Stimulated activated CD8-positive, alpha-beta memory T cell treated with anti-CD3 and anti-CD28 coated beads, Interleukin-4, amount 100 ng/mL, for 1 hour (primary cell): ENCODE results near the gene SRSF8.

Source experiments
- DNase-seq, 2 donors: peaks; one replicate each; pipeline ENCODE4 v3.0.0-alpha.2; 2020; ENCODE audit warnings: low read depth in 2 of 2, low spot score in 1 of 2

The SRSF8 gene

DNA sequence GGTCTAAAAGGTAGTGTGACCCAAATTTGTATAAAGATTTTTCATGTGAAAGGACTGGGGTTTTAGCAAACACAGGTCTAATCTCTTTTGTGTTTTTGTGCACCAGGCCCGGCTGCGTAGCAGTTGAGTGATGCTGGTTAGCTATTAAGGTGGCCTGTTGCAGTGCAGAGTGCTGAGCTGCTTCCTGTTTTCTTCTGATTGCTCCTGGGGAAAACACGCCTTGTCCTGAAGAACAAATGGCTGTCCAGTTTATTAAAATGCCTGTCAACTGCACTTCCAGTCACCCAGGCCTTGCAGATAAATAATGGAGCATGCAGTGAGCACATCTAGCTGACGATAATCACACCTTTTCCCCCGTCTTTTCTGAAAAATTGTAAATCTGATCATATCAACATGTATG lies 1.8 kb downstream of the SRSF8 start:
- DNase-seq, result peak; percentile 7 to 31

DNA sequence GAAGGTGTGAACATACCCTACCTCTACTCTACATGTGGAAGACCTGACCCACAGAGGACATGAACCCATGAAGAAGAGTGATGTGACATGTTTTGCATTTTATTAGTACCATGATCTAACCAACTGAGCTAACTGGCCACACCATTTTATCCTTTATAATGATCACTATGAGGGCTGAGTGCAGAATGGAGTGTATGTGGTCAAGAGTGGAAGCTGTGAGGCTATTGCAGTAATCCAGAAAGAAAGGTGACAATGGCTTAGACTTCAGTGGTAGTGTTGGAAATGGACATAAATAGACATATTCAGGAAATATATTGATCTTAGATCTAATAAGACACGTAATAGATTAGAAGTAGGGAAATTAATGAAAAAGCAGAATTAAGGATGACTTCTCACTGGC lies 3.8 kb downstream of the SRSF8 start:
- DNase-seq, result no peak

DNA sequence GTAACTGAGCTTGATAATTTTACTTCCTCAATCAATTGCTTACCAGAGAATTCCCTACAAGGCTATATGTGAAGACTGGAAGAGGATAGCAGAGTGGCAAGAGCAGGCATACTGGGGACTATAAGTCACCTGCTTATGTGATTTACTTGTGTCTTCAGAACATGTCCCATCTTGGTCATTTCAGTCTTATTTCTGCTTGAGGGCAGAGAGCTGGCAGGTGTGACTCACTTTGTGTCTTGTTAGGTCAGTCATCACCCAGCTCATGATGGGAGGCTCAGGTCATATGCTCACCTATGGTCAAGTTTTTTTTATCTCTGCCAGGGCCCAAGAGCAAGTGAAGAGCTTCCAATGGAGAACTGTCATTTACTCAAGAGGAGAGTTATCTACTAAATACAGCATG lies 6.2 kb downstream of the SRSF8 start:
- DNase-seq, result no peak

DNA sequence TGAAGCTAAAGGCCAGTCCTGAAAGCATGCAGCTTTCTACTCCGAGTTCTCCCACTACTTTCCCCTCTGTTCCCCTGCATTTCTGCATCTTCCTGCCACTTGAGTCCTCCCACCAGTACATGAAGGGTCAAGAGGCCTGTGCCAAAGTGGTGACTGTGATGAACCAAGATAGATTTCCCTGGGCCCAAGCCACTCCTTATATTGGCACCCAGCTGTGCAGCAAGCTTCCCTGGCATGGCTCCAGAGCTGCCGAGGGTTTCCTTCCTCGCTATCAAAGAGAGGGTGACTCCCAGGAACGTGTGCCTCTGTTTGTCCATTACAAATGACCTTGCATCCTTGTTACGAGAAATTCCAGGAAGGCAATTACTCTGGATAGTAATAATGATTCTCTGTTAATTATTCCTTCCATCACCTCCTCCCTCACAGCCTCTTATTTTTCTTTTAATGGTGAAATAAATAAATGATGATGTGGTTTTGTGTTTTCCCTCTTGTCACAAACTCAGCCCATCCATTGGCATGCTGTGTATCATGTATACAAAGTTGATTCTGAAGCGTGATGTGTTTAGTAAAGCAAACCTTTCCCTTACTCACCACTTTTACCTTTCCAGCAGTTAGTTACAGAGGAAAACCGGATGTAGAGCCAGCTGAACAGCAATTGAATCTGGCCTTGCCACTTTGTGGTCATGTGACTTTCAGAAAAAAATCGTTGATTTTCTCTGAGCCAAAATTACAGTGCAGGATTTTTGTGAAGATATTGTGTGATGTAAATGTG lies 8.3 kb downstream of the SRSF8 start:
- DNase-seq, result no peak

DNA sequence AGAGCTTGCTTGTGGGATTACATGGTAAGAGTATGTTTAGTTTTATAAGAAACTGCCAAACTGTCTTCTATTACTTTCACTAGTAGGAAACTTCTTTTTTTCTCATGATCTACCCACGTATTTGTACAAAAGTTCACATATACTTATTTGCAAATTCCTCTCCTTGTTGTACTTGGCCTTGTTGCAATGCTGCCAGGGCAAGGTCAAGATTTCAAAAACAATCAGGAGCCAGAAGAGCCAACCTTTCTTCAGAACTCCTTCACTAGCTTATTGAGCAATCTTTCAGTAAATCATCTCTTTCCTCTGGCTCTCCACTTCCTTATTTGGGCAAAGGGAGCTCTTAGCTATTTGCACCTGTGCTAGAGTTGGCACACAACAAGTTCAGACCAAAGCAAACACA lies 9.7 kb downstream of the SRSF8 start:
- DNase-seq, result no peak

DNA sequence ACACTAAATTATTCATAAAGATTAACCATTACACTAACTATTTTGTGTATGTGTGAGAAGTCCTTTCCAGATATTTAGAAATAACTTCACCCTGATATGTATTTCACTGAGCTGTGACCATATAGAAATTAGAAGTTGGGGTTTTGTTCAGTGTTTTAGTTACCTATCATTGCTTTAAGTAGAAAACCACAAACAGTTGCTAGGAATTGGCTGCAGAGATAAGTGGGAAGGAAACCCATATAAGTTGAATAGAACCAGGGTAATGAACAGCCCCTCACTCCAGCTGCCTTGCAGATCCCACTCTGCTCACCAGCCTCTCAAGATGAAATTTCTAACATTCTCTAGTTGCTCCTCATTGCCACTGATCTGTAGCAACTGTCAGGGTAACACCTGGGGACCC lies 10.3 kb downstream of the SRSF8 start:
- DNase-seq, result no peak

DNA sequence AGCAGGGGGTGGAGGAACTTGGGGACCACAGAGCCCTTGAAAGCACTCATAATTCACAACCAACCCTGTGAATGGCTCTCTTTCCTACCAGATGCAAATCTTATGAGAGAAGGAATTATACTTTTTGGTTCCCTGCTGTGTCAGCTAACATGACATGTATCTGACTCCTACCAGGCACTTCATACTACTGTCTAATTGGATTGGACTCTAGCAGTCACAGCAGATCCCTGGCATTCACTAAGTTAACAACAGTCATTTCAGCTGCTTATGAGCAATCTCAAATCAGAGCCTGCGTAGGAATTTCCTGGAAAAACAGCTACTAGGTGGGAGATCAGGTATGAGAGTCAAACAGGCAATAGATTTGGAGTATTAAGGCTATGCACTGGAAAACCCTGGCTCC lies 11.8 kb downstream of the SRSF8 start:
- DNase-seq, result no peak

DNA sequence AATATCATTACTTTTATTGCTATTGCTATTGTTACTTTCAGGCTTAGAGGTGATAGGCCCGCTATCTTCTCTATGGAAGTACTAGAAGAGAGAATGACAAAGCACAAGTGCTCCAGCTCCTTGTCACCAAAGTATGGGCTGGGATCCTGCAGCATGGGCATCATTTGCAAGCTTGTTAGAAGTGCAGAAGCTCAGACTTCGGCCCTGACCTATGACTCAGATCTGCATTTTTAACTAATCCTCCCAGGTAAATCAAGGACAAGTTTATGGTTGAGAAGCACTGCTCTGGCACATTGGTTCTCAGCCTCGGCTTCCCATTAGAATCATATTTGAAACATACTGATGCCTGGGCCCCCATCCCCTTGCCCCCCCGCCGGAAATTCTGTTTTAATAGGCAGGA lies 14.3 kb downstream of the SRSF8 start:
- no peak for DNase-seq

DNA sequence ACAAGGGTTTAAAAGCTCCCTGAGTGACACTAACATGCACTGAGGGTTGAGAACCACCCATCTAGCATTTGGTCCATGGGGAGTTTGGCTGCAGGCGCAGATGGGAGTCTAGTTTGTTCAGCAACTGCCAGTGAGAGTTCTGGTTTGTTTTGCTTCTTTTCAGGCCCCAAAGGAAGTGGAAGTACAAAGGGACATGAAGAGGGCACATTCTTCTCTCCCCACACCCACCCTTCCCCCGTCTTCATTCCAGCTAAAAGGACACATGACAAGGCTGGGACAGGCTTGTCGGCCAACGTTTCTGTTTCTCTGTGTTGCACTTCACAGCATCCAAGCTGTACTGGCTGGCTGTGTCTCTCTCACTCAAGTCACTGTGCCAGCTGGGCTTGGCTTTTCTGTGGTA lies 14.7 kb downstream of the SRSF8 start:
- DNase-seq, result no peak

DNA sequence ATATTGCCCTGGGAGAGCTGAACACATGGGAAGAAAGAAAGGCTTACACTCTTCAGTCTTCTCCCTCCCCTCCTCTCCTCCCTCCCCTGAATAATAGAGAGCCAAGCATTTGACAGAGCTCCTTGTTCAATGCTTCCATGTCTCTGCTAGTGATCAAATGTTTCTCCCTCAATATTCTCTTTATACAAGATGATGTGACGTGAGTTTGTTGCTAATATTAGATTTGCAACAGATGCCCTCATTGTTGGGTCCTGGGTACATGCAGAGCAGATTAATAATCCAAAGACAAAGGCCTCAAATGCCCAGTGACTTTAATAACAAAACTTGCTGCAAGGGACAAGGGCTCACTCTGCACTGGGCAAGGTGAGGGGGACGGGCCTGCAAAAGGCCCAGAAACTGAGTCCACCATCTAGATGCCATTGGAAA lies 15.9 kb downstream of the SRSF8 start:
- DNase-seq, result no peak

DNA sequence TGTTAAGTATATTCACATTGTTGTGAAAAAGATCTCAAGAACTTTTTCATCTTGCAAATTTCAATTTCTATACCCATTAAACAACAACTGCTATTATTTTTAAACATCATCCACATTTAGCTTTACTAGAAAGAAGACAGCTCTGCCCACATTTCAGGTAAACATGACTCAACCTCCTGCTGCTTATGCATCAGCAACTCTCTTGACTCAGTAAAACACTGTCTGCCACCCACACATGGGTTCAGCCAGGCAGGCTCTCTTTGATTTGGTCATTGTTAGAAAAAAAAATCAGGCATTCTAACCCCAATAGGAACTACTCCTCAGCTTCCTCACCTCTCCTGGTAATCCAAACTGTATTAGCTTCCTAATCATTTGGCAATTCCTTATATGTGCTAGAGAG lies 17.8 kb downstream of the SRSF8 start:
- DNase-seq, result no peak

DNA sequence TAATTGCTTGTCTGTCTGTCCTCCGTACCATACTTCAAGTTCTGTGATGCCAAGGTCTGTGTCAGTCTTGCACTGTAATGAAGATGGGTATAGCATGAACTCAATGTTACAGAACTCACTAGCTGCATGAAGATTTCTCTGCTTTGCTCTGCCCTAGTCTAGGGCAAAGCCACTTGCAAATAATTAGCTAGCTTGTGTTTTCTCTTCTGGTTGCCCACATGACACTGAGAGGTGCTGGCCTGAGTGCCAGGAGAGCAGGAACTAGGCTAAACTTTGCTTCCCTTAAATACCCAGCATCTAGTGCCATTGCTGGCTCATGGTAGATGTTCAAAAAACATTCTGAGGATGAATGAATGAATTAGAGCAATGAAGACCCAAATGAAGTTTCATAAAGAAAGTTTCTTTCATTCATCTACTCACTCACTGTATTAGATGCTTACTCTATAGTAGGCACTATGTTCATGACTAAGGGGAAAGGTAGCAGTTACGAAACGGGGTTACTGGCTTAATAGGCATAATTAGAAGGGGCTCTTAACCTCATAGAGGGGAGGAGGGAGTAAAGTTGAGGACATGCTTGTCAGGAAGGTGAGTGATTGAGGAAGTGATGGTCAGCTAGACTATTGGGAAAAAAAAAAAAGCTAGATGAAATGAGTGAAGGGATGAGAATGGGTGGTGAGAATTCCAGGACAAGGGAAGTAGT lies 18.5 kb downstream of the SRSF8 start:
- DNase-seq, result no peak

DNA sequence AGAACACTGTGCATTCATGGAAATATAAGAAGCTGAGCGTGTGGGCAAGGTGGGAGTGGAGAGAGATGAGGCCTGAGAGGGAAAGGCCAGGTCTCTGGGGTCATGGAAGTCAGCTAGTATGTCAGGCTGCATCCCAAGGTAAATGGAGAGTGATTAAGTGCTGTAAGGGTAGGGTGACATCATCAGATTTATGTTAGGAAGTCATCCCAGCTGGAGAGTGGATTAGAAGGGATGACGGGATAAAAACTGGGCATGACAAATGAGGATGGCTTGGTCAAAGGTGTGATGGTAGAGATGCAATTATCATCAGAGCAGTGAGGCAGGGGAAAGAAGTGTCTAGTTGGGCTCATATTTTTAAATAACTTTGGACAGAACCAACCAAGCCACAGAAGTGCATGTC lies 19.4 kb downstream of the SRSF8 start:
- no peak for DNase-seq

DNA sequence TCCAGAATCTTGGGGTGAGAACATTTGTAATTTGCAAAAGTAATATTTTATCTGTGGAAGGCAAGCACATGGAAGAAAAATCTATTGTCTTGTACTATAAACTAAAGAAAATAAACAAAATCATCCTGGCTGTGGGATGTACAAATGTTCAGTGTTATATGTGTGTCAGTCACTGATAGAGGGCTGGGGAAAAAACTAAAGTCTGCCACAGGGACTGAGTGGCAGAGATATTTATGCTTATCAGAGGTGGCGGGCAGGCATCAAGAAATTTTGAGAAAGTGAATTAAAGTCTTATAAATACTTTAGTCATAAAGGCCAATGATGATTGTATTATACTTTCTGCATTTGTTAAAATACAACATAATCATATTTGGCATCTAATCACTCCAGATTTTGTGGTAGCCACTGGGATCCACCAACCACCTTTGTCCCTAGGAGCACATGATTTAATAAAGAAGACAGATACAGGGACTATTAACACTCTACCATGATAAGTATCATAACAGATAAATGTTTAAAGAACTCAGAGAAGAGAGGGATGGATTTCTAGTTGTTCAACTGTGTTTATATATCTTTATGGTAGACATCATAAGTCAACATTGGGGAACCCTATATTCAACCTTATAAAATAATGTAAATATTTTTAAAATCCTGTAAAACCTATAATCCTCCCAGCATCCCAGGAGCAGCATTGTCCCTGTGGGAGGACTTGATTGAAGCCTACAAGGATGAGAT lies 20.3 kb downstream of the SRSF8 start:
- DNase-seq, result no peak

DNA sequence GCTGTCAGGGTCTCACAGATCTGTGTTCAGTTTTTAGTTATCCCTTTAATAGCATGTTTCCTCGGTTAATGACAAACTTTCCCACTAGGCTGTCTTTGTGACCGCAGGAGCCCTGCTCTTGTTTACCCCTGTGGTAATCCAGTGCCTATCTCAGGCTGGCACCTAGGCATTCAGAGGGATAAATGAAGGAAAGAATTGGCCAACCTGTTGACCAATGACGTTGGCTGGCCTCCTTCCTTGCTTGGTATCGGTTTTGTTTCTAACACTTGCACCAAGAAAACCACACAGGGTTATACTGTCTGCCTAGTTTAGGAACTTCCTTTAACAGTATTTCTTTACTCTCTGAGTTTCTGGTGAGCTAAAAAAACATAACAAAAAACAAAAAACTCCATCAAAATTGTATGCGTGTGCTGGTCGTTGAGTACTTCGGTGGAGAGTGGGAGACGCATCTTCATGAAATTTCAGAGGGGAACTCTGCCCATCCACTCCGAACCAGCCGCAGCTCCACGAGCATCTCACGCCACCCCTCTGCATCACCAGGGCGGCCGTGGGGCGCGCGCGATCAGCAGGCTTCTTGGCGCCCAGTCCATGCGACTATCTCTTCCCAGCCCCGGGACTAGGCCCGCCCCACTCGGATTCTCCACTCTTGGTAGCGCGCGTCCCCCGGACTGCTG lies 22.4 kb downstream of the SRSF8 start:
- peak in 1 of 2 donors; percentile 33 for DNase-seq

DNA sequence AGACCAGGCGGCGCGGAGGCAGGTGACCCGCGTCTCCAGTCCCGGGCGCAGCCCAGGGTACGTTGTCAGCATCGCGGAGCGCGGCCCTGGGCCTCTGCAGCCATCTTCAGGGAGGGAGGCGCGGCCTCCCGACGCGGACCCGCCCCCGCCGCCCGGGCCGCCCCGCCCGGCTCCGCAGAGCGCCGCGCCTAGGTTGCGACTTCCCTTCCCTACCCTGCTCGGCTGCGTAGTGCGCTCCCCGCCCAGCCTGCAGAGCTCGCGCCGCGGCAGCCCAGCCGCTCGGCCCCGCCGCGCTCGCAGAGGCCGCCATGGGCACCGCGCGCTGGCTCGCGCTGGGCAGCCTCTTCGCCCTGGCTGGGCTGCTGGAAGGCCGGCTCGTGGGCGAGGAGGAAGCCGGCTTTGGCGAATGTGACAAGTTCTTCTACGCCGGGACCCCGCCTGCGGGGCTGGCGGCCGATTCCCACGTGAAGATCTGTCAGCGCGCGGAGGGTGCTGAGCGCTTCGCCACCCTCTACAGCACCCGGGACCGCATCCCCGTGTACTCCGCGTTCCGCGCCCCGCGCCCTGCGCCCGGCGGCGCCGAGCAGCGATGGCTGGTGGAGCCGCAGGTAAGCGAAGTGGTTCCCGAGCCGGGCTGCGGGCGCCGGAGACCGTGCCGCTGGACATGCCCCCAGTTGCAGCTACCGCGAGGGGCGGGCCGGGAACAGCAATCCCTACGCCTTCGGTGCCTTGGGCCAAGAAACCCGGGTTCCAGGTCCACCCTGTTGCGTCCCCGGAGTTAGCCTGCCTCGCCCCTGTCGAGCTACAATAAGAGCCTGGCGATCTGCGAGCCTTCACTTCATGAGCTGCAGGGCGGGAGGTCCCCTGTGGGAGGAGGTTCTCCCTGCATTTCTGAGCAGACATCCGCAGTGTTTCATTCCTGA lies 23.2 kb downstream of the SRSF8 start, which contains the start of gene ENDOD1:
Gene ENDOD1, plus strand, starts transcription at position 227 of the 923 bp plus-strand sequence. Its CDS starts 82 bp downstream, at position 309.
- peak; percentile 49 to 67 for DNase-seq

DNA sequence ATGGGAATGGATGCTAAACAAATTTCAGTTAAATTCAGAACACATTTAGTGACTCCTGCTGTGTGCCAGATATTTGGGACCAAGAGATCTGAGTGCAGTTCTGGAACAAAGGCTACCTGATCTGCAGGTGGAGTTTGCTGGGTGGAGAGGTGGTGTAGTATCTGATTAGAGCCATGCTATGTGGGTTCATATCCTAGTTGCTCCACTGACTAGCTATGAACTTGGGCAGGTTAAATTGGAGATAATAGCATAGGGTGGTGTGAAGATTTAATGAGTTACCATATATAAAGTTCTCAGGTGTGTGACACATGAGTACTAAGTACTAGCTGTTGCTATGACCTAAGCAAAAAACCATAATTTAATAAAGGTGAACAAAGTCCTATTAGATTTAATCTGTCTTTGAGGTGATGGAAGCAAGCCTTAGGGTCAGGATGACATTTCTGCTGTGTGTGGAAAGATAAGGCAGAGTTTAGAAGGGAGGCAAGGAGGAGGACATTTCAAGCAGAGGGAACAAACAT lies 25.0 kb downstream of the SRSF8 start:
- no peak for DNase-seq

DNA sequence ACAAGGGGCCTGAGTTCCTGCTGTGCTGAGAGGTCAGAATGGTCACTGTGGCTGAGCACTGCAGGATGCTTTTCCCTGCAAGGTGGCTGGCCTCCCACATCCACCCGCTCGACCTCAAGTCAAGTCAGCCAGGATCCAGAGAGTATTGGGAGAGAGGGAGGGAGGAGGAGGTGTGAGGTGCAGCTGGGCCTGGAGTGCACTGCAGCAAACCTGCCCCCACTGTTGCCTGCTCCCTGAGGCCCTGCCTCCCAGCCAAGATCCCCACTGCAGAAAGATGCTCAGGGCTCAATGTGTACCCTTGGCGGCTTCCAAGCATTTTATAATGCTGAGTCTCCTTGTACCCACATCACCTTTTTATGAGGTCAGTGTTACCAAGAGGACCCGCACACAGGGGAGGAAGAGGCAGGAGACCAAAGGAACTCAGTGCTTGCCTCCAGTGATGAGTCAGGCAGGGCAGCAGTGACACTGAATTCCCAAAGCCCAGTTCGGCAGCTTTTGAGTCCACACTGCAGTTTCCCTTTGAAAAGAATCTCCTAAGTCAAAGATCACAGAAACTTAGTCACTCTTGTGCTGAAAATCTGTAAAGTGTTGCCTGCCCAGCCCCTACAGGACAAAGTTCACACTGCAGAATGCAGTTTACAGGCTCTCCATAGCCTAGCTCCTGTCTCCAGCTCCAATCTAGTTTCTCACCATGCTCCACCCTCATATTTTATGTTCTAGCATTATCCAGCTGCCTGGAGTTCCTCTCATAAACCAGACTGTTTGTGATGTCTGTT lies 26.0 kb downstream of the SRSF8 start:
- no peak for DNase-seq

DNA sequence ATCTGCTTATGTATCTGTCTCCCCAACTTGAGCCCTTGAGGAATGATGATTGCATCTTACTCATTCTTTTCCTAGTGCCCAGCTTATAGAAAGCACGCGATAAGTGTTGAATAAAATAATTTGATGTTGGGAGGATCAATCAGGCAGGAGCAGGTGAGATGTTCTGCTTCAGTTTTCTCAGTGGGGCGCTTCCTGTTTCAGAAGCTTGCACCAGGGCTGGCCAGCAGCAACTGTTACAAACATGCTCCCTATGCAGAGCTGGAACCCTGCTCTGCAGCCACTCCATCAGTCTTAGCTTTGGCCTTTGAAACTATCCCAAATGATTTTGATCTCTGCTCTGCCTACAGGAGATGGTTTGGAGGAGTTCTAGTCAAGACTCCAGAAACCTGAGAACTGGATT lies 26.8 kb downstream of the SRSF8 start:
- DNase-seq, result no peak
